Renal pelvis (tissue), 4 donors: ENCODE data around the gene WNT5B. TPM values are rescaled to one million over a fixed set of nuclear protein-coding genes. Genes with fewer than 3 reads are reported as not detected.
"Not testable (repeated sequence)": the region's sequence is repeated elsewhere in the genome, so short reads cannot be mapped to it uniquely, and the experiment has no call there.

ENCODE experiments used
- DNase-seq: peaks from one replicate; pipeline ENCODE4 v3.0.0-alpha.2; 2013
- polyA plus RNA-seq, 3 donors: library from polyadenylated mRNA; unstranded; fragments of 120-200 nt; gene quantifications; one replicate each; pipeline ENCODE4 v1.2.1, GENCODE V29; 2013; ENCODE audit not compliant: insufficient read length in 3 of 3

WNT5B gene
- polyA plus RNA-seq, 3 donors, result 5.6 to 8.1 (median 6.4) TPM

- no peak for DNase-seq
Measured at GRCh38 chr12:1688086-1688710, 59.2 kb downstream of the WNT5B start.

DNA sequence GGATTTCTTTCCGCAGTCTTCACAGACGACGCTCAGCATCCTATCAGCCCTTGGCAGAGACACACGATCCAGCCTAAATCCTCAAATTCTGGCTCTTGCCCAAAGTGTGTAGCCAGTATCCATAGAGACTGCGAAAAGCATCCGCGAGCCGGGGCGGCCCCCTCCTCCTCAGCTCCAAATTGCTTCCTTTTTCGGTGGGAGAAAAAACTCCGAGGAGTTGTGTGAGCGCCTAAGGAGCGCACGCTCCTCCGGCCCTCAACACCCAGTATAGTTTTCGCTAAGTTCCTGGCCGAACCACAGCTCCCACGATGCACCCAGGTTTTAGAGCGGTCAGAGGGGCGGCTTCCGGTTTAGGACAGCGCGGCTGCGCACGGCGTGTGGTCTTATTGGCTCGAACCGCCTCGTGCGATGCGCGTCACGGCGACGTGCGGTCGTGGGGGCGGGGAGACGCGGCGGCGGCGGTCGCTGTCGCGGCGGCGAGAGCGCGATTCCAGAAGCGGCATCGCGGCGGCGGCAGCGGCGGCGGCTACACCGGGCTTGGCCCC is 61.6 kb downstream of the WNT5B start, which contains the start of gene ADIPOR2:
TSS of gene ADIPOR2 (plus strand) at position 493 of the 545 bp plus-strand sequence. CDS start 63,274 bp downstream, outside the sequence.
- DNase-seq, result peak; percentile 96

GRCh38 chr12:1691123-1692007 is 62.3 kb downstream of the WNT5B start:
- peak; percentile 61 for DNase-seq

GRCh38 chr12:1692226-1692625 is 63.2 kb downstream of the WNT5B start:
- DNase-seq, result no peak

DNA sequence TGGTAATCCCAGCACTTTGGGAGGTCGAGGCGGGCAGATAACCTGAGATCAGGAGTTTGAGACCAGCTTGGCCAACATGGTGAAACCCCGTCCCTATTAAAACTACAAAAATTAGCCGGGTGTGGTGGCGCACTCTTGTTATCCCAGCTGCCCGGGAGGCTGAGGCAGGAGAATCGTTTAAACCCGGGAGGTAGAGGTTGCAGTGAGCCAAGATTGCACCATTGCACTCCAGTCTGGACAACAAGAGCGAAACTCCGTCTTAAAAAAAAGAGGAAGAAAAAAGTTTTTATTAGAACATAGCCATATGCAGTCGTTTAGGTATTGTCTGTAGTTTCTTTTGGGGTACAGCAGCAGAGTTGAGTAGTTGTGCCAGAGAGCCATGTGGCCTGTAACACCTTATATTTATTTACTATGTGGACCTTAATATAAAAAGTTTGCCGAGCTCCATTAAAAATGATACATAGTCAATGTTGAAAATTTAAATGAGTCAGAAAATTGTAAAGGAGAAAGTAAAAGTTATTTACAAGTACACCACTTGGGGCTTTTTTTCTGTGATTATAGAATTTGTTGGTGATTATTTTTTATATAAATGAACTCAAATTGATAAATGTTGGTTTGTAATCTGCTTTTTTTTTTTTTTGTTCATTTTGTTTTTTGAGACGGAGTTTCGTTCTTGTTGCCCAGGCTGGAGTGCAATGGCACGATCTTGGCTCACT is 64.0 kb downstream of the WNT5B start:
- DNase-seq, result no peak

GRCh38 chr12:1695097-1695496 is 66.1 kb downstream of the WNT5B start:
- not testable (repeated sequence) for DNase-seq

- DNase-seq, result no peak
Measured at GRCh38 chr12:1695886-1696670, 67.0 kb downstream of the WNT5B start.

DNA sequence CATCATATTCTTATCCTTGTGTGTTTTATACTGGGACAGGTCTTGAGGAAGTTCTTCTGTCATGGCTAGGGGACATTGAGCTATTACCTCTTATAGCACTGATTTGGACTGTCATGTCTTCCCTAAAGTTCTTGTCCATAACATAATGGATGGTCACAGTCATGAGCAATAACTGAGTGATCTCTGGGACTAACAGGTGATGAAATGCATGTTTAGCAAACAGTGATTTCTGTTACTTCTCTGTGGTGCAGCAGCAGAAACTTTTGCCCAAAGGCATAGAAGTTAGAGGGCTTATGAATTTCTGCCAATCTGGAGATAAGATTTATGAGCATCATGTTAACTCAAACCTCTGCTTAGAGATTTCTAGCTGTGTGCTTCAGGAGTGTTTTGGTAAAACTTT is 67.8 kb downstream of the WNT5B start:
- DNase-seq, result no peak

Other genes starting within 250 kb of the WNT5B start
- gene FBXL14, start 34.6 kb upstream of the WNT5B start, polyA plus RNA-seq, result 10 to 100 TPM; 11.0 to 17.2 (median 14.6) TPM
- 10 to 100 TPM; 45.7 to 47.4 (median 46.3) TPM for gene ADIPOR2, start 61.8 kb downstream of the WNT5B start, polyA plus RNA-seq
- gene LRTM2, start 191.3 kb downstream of the WNT5B start, polyA plus RNA-seq, result under 1 TPM; 0.13 to 0.75 (median 0.67) TPM